Measurements from ENCODE around the gene NUDC. TPM values are rescaled to one million over a fixed set of nuclear protein-coding genes. Genes with fewer than 3 reads are reported as not detected.

The NUDC gene
- total RNA-seq, 1 experiment from 2014 or later: 149 TPM

- Histone ChIP-seq H4K20me1 (ENCODE audit: low read length) (no peaks in the 10 kb centered on the region), H2AFZ (ENCODE audit: low read length) (no peak overlapping the region), H3K9me3 (ENCODE audit: low read length) (no peaks in the 10 kb centered on the region), H3F3A (ENCODE audit: low read length, unreplicated experiment) (no peaks in the 10 kb centered on the region), H3K4me2 (ENCODE audit: low read length) (no peak overlapping the region), H3K9ac (ENCODE audit: low read length) (no peak overlapping the region), H3K4me3 (ENCODE audit: low read length) (no peak overlapping the region), H3K27me3 (ENCODE audit: low read length) (no peaks in the 10 kb centered on the region), H3K27ac (ENCODE audit: low read length) (no peak overlapping the region), H3K4me1 (ENCODE audit: insufficient read depth, low read length) (no peaks in the 10 kb centered on the region), H3K79me2 (ENCODE audit: low read length) (no peaks in the 10 kb centered on the region), H3K9me2 (replicated peaks; ENCODE audit: low read length) (no peaks in the 10 kb centered on the region), H3K36me3 (ENCODE audit: low read depth, low read length) (no peaks in the 10 kb centered on the region)
- DNase-seq (no peak), ATAC-seq (no peak)
- ChIA-PET POLR2A (ENCODE audit: unreplicated experiment) (no interaction called here), CTCF (no interaction called here)
- TF ChIP-seq EZH2phosphoT487 (IDR thresholded peaks at IDR 0.05; ENCODE audit: borderline replicate concordance, low read length) (no peak), EZH2 (IDR thresholded peaks at IDR 0.05; ENCODE audit: low read length, unreplicated experiment) (no peak), CTCF (conservative IDR thresholded peaks at IDR 0.05; ENCODE audit: low read depth, low read length) (no peak)
- no TSS peak for BruUV-seq (replicated peaks)
- intact Hi-C loops (cut with micrococcal nuclease): no loop called here
Measured at GRCh38 chr1:26972821-26973220, 51.3 kb downstream of the NUDC start.

GRCh38 chr1:26976621-26977510 is 55.3 kb downstream of the NUDC start:
- Histone ChIP-seq H2AFZ (ENCODE audit: low read length) (no peak overlapping the region), H3K9me3 (ENCODE audit: low read length) (no peaks in the 10 kb centered on the region), H3K9ac (ENCODE audit: low read length) (no peak overlapping the region), H3K79me2 (ENCODE audit: low read length) (no peaks in the 10 kb centered on the region), H3K4me1 (ENCODE audit: insufficient read depth, low read length) (no peaks in the 10 kb centered on the region), H4K20me1 (ENCODE audit: low read length) (no peaks in the 10 kb centered on the region), H3K4me3 (ENCODE audit: low read length) (no peak overlapping the region), H3F3A (ENCODE audit: low read length, unreplicated experiment) (no peaks in the 10 kb centered on the region), H3K9me2 (replicated peaks; ENCODE audit: low read length) (no peaks in the 10 kb centered on the region), H3K27me3 (ENCODE audit: low read length) (no peaks in the 10 kb centered on the region), H3K27ac (ENCODE audit: low read length) (no peak overlapping the region), H3K4me2 (ENCODE audit: low read length) (no peak overlapping the region), H3K36me3 (ENCODE audit: low read depth, low read length) (no peaks in the 10 kb centered on the region)
- no peak for TF ChIP-seq CTCF (conservative IDR thresholded peaks at IDR 0.05; ENCODE audit: low read depth, low read length)
- TF ChIP-seq EZH2 (IDR thresholded peaks at IDR 0.05; ENCODE audit: low read length, unreplicated experiment): no peak
- no peak for TF ChIP-seq EZH2phosphoT487 (IDR thresholded peaks at IDR 0.05; ENCODE audit: borderline replicate concordance, low read length)
- DNase-seq (no peak), ATAC-seq (no peak)
- no TSS peak for BruUV-seq (replicated peaks)
- CTCF ChIA-PET: no interaction called here
- intact Hi-C loops (cut with micrococcal nuclease): no loop called here
- POLR2A ChIA-PET (ENCODE audit: unreplicated experiment): no interaction called here

GRCh38 chr1:26978901-26979300 is 57.4 kb downstream of the NUDC start:
- no peaks in the 10 kb centered on the region for H3K4me1 ChIP-seq (ENCODE audit: insufficient read depth, low read length)
- ChIA-PET CTCF (no interaction called here), POLR2A (ENCODE audit: unreplicated experiment) (no interaction called here)
- H2AFZ ChIP-seq (ENCODE audit: low read length): no peak overlapping the region
- no peak for TF ChIP-seq CTCF (conservative IDR thresholded peaks at IDR 0.05; ENCODE audit: low read depth, low read length)
- no peaks in the 10 kb centered on the region for H3K9me2 ChIP-seq (replicated peaks; ENCODE audit: low read length)
- no peaks in the 10 kb centered on the region for H3K9me3 ChIP-seq (ENCODE audit: low read length)
- no peak overlapping the region for H3K27ac ChIP-seq (ENCODE audit: low read length)
- H3K4me3 ChIP-seq (ENCODE audit: low read length): no peak overlapping the region
- H4K20me1 ChIP-seq (ENCODE audit: low read length): no peaks in the 10 kb centered on the region
- intact Hi-C loops (cut with micrococcal nuclease): no loop called here
- no peaks in the 10 kb centered on the region for H3K79me2 ChIP-seq (ENCODE audit: low read length)
- no peaks in the 10 kb centered on the region for H3K27me3 ChIP-seq (ENCODE audit: low read length)
- BruUV-seq (replicated peaks): no TSS peak
- no peak for DNase-seq
- no peak for ATAC-seq
- no peaks in the 10 kb centered on the region for H3K36me3 ChIP-seq (ENCODE audit: low read depth, low read length)
- H3F3A ChIP-seq (ENCODE audit: low read length, unreplicated experiment): no peaks in the 10 kb centered on the region
- no peak overlapping the region for H3K4me2 ChIP-seq (ENCODE audit: low read length)
- H3K9ac ChIP-seq (ENCODE audit: low read length): no peak overlapping the region
